GM12872 (cell line): ENCODE results near the gene TCIRG1.

Experiments used
- CTCF ChIP-seq: IDR thresholded peaks from 3 replicates; pipeline ENCODE4 v1.5.1; 2011; ENCODE audit warnings: low read depth, mild to moderate bottlenecking, low read length, moderate library complexity; ENCODE audit not compliant: insufficient read depth

The TCIRG1 gene

GRCh38 chr11:68036717-68037239 lies 2.0 kb upstream of the TCIRG1 start:
- TF ChIP-seq CTCF, result no peak

- no peak for TF ChIP-seq CTCF
These were observed 1.2 kb upstream of the TCIRG1 start for GRCh38 chr11:68037411-68038225.

- no peak for TF ChIP-seq CTCF
These were observed 553 bp upstream of the TCIRG1 start for GRCh38 chr11:68038226-68038717.

GRCh38 chr11:68039526-68040086 lies 781 bp downstream of the TCIRG1 start:
- TF ChIP-seq CTCF, result no peak

- no peak for TF ChIP-seq CTCF
These were observed 1.5 kb downstream of the TCIRG1 start for GRCh38 chr11:68040101-68040956.

- TF ChIP-seq CTCF, result no peak
These were observed 2.2 kb downstream of the TCIRG1 start for GRCh38 chr11:68040957-68041591.
